Gastrocnemius medialis (tissue), 4 donors: Measurements from ENCODE around the gene L3MBTL1.

Experiments used
- CTCF ChIP-seq, 5 experiments: fragments of 450-650 bp in 3 of 5; fragments of 200-600 bp in 2 of 5; sonication (generic) in 2 of 5; IDR thresholded peaks in 4 of 5; conservative IDR thresholded peaks in 1 of 5; 1 replicate in 4 of 5; 2 replicates in 1 of 5; pipeline ENCODE4 v1.5.1; 2016 to 2019; ENCODE audit warnings: antibody characterized with exemption in 5 of 5, mild to moderate bottlenecking in 3 of 5, moderate library complexity in 3 of 5
- POLR2A ChIP-seq, 2 donors: fragments of 450-650 bp; IDR thresholded peaks; one replicate each; pipeline ENCODE4 v1.6.1; 2017; ENCODE audit warnings: antibody characterized with exemption in 2 of 2, mild to moderate bottlenecking in 2 of 2, moderate library complexity in 2 of 2

GRCh38 chr20:43525021-43525420 is 17.5 kb downstream of the L3MBTL1 start:
- TF ChIP-seq CTCF (IDR thresholded peaks at IDR 0.05 in 4 of 5, conservative IDR thresholded peaks at IDR 0.05 in 1 of 5) (no peak), POLR2A (IDR thresholded peaks at IDR 0.05) (no peak)
